ENCODE measurements around the gene A4GNT. TPM values are rescaled to one million over a fixed set of nuclear protein-coding genes. Genes with fewer than 3 reads are reported as not detected.

The A4GNT gene
- polyA plus RNA-seq, 1 donor from 2014 or later: not detected

DNA sequence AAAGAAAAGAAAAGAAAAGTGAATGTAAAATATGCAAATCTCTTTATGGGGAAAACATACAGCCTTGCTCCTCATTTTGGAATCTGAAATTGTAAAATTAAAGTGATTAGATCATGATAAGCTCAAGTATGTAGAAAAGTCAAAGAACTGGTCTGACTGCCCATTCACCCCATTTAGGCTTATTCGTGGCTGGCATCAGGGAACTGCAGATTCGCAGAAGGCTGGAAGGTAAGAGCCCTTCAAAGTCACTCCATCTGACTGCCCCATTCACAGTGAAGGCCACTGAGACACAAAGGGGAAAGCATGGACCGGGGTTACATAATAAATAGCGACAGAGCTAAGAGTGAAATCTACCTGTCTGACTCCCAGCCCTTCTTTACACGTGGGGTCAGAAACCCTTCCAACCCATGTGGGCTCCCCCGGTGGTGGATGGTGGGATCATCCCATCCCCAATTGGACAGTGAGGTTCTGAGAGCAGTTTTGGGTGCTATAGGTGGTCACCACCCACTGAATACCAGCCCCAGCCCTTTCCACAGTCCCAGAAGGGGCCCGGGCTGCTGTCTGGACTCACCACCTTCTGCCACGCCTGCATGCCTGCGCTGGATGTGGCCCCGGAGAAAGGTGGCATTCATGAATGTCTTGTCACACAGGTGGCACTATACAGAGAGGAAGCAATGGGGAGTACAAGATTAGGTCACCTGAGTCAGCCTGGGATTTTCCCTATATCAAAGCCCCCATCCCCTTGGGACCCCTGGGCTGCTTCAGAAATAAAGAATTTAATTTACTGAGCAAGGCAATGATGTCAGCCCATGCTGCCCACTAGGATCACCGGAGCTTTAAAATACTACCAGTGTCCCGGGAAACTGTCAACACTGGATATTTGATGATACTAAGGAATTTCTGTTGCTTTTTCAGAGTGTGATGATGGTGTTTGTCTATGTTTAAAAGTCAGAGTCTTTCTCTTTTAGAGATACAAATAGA lies 34.7 kb downstream of the A4GNT start:
- H3F3A ChIP-seq (ENCODE audit: insufficient read depth, low read length, poor library complexity, severe bottlenecking): no peaks in the 10 kb centered on the region
- no peaks in the 10 kb centered on the region for H4K20me1 ChIP-seq (ENCODE audit: insufficient read depth)
- TF ChIP-seq RAD21 (conservative IDR thresholded peaks at IDR 0.05) (no peak), EP300 (conservative IDR thresholded peaks at IDR 0.05; ENCODE audit: poor library complexity, severe bottlenecking) (no peak)
- TF ChIP-seq, protein P1, sequence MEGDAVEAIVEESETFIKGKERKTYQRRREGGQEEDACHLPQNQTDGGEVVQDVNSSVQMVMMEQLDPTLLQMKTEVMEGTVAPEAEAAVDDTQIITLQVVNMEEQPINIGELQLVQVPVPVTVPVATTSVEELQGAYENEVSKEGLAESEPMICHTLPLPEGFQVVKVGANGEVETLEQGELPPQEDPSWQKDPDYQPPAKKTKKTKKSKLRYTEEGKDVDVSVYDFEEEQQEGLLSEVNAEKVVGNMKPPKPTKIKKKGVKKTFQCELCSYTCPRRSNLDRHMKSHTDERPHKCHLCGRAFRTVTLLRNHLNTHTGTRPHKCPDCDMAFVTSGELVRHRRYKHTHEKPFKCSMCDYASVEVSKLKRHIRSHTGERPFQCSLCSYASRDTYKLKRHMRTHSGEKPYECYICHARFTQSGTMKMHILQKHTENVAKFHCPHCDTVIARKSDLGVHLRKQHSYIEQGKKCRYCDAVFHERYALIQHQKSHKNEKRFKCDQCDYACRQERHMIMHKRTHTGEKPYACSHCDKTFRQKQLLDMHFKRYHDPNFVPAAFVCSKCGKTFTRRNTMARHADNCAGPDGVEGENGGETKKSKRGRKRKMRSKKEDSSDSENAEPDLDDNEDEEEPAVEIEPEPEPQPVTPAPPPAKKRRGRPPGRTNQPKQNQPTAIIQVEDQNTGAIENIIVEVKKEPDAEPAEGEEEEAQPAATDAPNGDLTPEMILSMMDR (IDR thresholded peaks at IDR 0.05; ENCODE audit: poor library complexity, severe bottlenecking): peak; percentile 43

DNA sequence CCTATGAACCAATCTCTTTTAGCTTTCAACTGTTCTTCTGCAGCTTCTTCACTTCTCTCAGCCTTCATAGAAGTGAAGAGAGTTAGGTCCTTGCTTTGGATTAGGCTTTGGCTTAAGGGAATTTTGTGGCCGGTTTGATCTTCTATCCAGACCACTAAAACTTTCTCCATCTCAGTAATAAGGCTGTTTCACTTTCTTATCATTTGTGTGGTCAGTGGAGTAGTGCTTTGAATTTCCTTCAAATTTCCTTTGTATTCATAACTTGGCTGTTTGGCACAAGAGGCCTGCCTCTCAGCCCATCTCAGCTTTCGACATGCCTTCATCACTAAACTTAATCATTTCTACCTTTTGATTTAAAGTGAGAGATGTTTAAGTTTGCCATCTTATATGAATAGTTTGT lies 38.5 kb downstream of the A4GNT start:
- Histone ChIP-seq H3K27me3 (ENCODE audit: insufficient read depth, low read depth, low read length) (no peaks in the 10 kb centered on the region), H3K4me2 (ENCODE audit: low read length) (no peak overlapping the region), H3K79me2 (replicated peaks; ENCODE audit: insufficient read depth, low read length) (no peaks in the 10 kb centered on the region), H3K27ac (ENCODE audit: low read length) (no peak overlapping the region), H2AFZ (ENCODE audit: low read depth, low read length) (no peak overlapping the region), H3K9me3 (ENCODE audit: low read length) (no peaks in the 10 kb centered on the region), H3K4me3 (ENCODE audit: low read length) (no peak overlapping the region), H4K20me1 (ENCODE audit: insufficient read depth) (no peaks in the 10 kb centered on the region), H3K36me3 (ENCODE audit: insufficient read depth, low read length) (no peaks in the 10 kb centered on the region), H3F3A (ENCODE audit: insufficient read depth, low read length, poor library complexity, severe bottlenecking) (no peaks in the 10 kb centered on the region), H3K9ac (ENCODE audit: low read length) (no peak overlapping the region), H3K9me2 (ENCODE audit: insufficient read depth, low read length) (no peaks in the 10 kb centered on the region)
- TF ChIP-seq, protein P2, sequence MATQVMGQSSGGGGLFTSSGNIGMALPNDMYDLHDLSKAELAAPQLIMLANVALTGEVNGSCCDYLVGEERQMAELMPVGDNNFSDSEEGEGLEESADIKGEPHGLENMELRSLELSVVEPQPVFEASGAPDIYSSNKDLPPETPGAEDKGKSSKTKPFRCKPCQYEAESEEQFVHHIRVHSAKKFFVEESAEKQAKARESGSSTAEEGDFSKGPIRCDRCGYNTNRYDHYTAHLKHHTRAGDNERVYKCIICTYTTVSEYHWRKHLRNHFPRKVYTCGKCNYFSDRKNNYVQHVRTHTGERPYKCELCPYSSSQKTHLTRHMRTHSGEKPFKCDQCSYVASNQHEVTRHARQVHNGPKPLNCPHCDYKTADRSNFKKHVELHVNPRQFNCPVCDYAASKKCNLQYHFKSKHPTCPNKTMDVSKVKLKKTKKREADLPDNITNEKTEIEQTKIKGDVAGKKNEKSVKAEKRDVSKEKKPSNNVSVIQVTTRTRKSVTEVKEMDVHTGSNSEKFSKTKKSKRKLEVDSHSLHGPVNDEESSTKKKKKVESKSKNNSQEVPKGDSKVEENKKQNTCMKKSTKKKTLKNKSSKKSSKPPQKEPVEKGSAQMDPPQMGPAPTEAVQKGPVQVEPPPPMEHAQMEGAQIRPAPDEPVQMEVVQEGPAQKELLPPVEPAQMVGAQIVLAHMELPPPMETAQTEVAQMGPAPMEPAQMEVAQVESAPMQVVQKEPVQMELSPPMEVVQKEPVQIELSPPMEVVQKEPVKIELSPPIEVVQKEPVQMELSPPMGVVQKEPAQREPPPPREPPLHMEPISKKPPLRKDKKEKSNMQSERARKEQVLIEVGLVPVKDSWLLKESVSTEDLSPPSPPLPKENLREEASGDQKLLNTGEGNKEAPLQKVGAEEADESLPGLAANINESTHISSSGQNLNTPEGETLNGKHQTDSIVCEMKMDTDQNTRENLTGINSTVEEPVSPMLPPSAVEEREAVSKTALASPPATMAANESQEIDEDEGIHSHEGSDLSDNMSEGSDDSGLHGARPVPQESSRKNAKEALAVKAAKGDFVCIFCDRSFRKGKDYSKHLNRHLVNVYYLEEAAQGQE (IDR thresholded peaks at IDR 0.05; ENCODE audit: borderline replicate concordance): no peak
- no peak for TF ChIP-seq POLR2AphosphoS5 (IDR thresholded peaks at IDR 0.05)
- no peak for TF ChIP-seq EZH2 (IDR thresholded peaks at IDR 0.05; ENCODE audit: borderline replicate concordance, insufficient read depth, low read length, poor library complexity, severe bottlenecking)
- TF ChIP-seq MXI1 (conservative IDR thresholded peaks at IDR 0.05; ENCODE audit: poor library complexity, severe bottlenecking): no peak
- TF ChIP-seq SMC3 (conservative IDR thresholded peaks at IDR 0.05; ENCODE audit: poor library complexity): no peak

More for the DNA sequence above, 34.7 kb downstream of the A4GNT start:
- Histone ChIP-seq H3K4me2 (ENCODE audit: low read length) (no peak overlapping the region), H3K27ac (ENCODE audit: low read length) (no peak overlapping the region), H3K9me2 (ENCODE audit: insufficient read depth, low read length) (no peaks in the 10 kb centered on the region), H3K4me3 (ENCODE audit: low read length) (no peak overlapping the region), H3K9ac (ENCODE audit: low read length) (no peak overlapping the region), H3K36me3 (ENCODE audit: insufficient read depth, low read length) (no peaks in the 10 kb centered on the region), H2AFZ (ENCODE audit: low read depth, low read length) (no peak overlapping the region), H3K27me3 (ENCODE audit: insufficient read depth, low read depth, low read length) (no peaks in the 10 kb centered on the region), H3K9me3 (ENCODE audit: low read length) (no peaks in the 10 kb centered on the region), H3K79me2 (replicated peaks; ENCODE audit: insufficient read depth, low read length) (no peaks in the 10 kb centered on the region)

All from neural cell (in vitro differentiated cells).